HCT116 (cell line): ENCODE measurements around the gene VIPR1. TPM values are rescaled to one million over a fixed set of nuclear protein-coding genes. Genes with fewer than 3 reads are reported as not detected.

Experiments
- ATAC-seq: fragments of 200-7000 bp; cut with Tn5 transposase; 2 replicates; pipeline ENCODE4 v1.9.1; 2020; ENCODE audit warnings: mild to moderate bottlenecking, moderate library complexity
- BruUV-seq: library from RNA; stranded (reverse); fragments of 400-500 nt; replicated peaks from 2 replicates; lab custom pipeline; 2021; lab: Mats Ljungman, UMichigan
- CTCF ChIA-PET: fragments of 300-600 bp; sonication (Branson Sonifier 250); formaldehyde crosslinking; loops from one replicate; lab custom pipeline; 2021; ENCODE audit warnings: antibody characterized with exemption; lab: Charles Lee
- POLR2A ChIA-PET: fragments of 300-600, 350-600 bp; sonication (Branson Sonifier 250); formaldehyde crosslinking; loops from one replicate; lab custom pipeline; 2021; ENCODE audit warnings: antibody characterized with exemption; lab: Charles Lee
- RAD21 ChIA-PET, 2 experiments: fragments of 300-600 bp; sonication (Branson Sonifier 250); formaldehyde crosslinking; loops; one replicate each; lab custom pipeline; 2023; ENCODE audit warnings: low total read pairs in 2 of 2; ENCODE audit not compliant: uncharacterized antibody in 2 of 2, unreplicated experiment in 2 of 2, low non-redundant PET in 1 of 2; lab: Charles Lee
- DNase-seq: peaks from one replicate; pipeline ENCODE4 v3.0.0-alpha.2; 2010; ENCODE audit warnings: low read depth, low spot score
- H2AFZ ChIP-seq: fragments of 200-600 bp; shearing (Covaris generic), sonication (generic); 2 replicates; pipeline ENCODE4 v1.6.1; 2017; ENCODE audit warnings: low read depth, mixed run types, mixed read lengths, antibody characterized with exemption, low read length; ENCODE audit not compliant: poor library complexity, severe bottlenecking
- H3K27ac ChIP-seq: 2 replicates; pipeline ENCODE4 v1.5.1; 2012; ENCODE audit warnings: low read depth, low read length
- H3K27me3 ChIP-seq: fragments of 200-600 bp; sonication (generic); 2 replicates; pipeline ENCODE4 v1.6.1; 2016; ENCODE audit warnings: mixed run types, low read length, mixed read lengths; ENCODE audit not compliant: insufficient read depth
- H3K36me3 ChIP-seq, 2 experiments: fragments of 200-500 bp in 1 of 2; fragments of 200-600 bp in 1 of 2; sonication (Bioruptor generic) in 1 of 2; sonication (generic) in 1 of 2; 2 replicates each; pipeline versions ENCODE4 v1.5.1 to v1.6.1; 2014 to 2016; ENCODE audit warnings: low read length in 2 of 2, inconsistent platforms in 1 of 2, mixed read lengths in 1 of 2, mixed run types in 1 of 2; ENCODE audit not compliant: insufficient read depth in 2 of 2, control insufficient read depth in 1 of 2
- H3K4me1 ChIP-seq, 2 experiments: fragments of 200-600 bp in 1 of 2; sonication (generic) in 1 of 2; 2 replicates each; pipeline versions ENCODE4 v1.5.1 to v1.6.1; 2012 to 2017; ENCODE audit warnings: low read length in 2 of 2, inconsistent platforms in 1 of 2, mild to moderate bottlenecking in 1 of 2, mixed read lengths in 1 of 2, mixed run types in 1 of 2, moderate library complexity in 1 of 2; ENCODE audit not compliant: insufficient read depth in 2 of 2, control insufficient read depth in 1 of 2
- H3K4me2 ChIP-seq: fragments of 200-600 bp; sonication (generic); 2 replicates; pipeline ENCODE4 v1.6.1; 2017; ENCODE audit warnings: mixed run types, low read length, mixed read lengths
- H3K4me3 ChIP-seq, 2 experiments: fragments of 200-600 bp in 1 of 2; sonication (generic) in 1 of 2; replicated peaks in 1 of 2; 2 replicates each; pipeline ENCODE4 v1.5.1; 2011 to 2016; ENCODE audit warnings: low read length in 2 of 2, control low read depth in 1 of 2, low read depth in 1 of 2, mild to moderate bottlenecking in 1 of 2, mixed read lengths in 1 of 2, mixed run types in 1 of 2
- H3K79me2 ChIP-seq: fragments of 200-600 bp; sonication (generic); 2 replicates; pipeline ENCODE4 v1.6.1; 2017; ENCODE audit warnings: mild to moderate bottlenecking, mixed run types, low read length, moderate library complexity, mixed read lengths; ENCODE audit not compliant: insufficient read depth
- H3K9ac ChIP-seq: fragments of 200-600 bp; sonication (generic); 2 replicates; pipeline ENCODE4 v1.6.1; 2016; ENCODE audit warnings: low read length, mixed read lengths
- H3K9me2 ChIP-seq: fragments of 200-600 bp; sonication (generic), shearing (Covaris generic); 2 replicates; pipeline ENCODE4 v1.6.1; 2017; ENCODE audit warnings: mixed run types, mild to moderate bottlenecking, moderate library complexity; ENCODE audit not compliant: insufficient read depth
- H3K9me3 ChIP-seq, 2 experiments: fragments of 200-500 bp in 1 of 2; fragments of 200-600 bp in 1 of 2; sonication (Bioruptor generic) in 1 of 2; sonication (generic) in 1 of 2; 2 replicates each; pipeline ENCODE4 v1.6.1; 2014 to 2017; ENCODE audit warnings: low read length in 2 of 2, mixed read lengths in 2 of 2, inconsistent platforms in 1 of 2, low read depth in 1 of 2, mild to moderate bottlenecking in 1 of 2, mixed run types in 1 of 2, moderate library complexity in 1 of 2; ENCODE audit not compliant: control insufficient read depth in 1 of 2, insufficient read depth in 1 of 2
- H4K20me1 ChIP-seq: fragments of 200-600 bp; sonication (generic), shearing (Covaris generic); 2 replicates; pipeline ENCODE4 v1.6.1; 2017; ENCODE audit warnings: mixed run types, mild to moderate bottlenecking, moderate library complexity; ENCODE audit not compliant: insufficient read depth
- CBX3 ChIP-seq: IDR thresholded peaks from 2 replicates; pipeline ENCODE4 v1.6.1; 2012; ENCODE audit warnings: low read depth
- EGR1 ChIP-seq: IDR thresholded peaks from 2 replicates; pipeline ENCODE4 v1.6.1; 2012; ENCODE audit warnings: low read depth
- ELF1 ChIP-seq: IDR thresholded peaks from 2 replicates; pipeline ENCODE4 v1.6.1; 2012; ENCODE audit warnings: low read depth, borderline replicate concordance
- EZH2phosphoT487 ChIP-seq: fragments of 200-600 bp; IDR thresholded peaks from 2 replicates; pipeline ENCODE4 v1.6.1; 2018; ENCODE audit warnings: antibody characterized with exemption, borderline replicate concordance
- FOSL1 ChIP-seq: IDR thresholded peaks from 2 replicates; pipeline ENCODE4 v1.6.1; 2012; ENCODE audit warnings: low read depth
- POLR2A ChIP-seq: IDR thresholded peaks from 2 replicates; pipeline ENCODE4 v1.7.0; 2011; ENCODE audit warnings: borderline replicate concordance; ENCODE audit not compliant: insufficient read depth, insufficient read length; ENCODE audit errors: extremely low read depth
- POLR2AphosphoS5 ChIP-seq: IDR thresholded peaks from 2 replicates; pipeline ENCODE4 v1.6.1; 2011; ENCODE audit warnings: mild to moderate bottlenecking, low read depth, low read length, moderate library complexity
- RAD21 ChIP-seq: IDR thresholded peaks from 2 replicates; pipeline ENCODE4 v1.6.1; 2012; ENCODE audit warnings: low read depth, mild to moderate bottlenecking
- SP1 ChIP-seq: IDR thresholded peaks from 2 replicates; pipeline ENCODE4 v1.6.1; 2012; ENCODE audit warnings: low read depth
- SRF ChIP-seq: IDR thresholded peaks from 2 replicates; pipeline ENCODE4 v1.6.1; 2012; ENCODE audit warnings: low read depth
- TCF7L2 ChIP-seq: IDR thresholded peaks from 2 replicates; pipeline ENCODE4 v1.7.0; 2011; ENCODE audit warnings: borderline replicate concordance, inconsistent platforms; ENCODE audit not compliant: insufficient read depth, insufficient read length; ENCODE audit errors: extremely low read depth
- YY1 ChIP-seq: IDR thresholded peaks from 2 replicates; pipeline ENCODE4 v1.6.1; 2011; ENCODE audit warnings: low read length, low read depth, moderate library complexity, mild to moderate bottlenecking; ENCODE audit not compliant: insufficient replicate concordance; ENCODE audit errors: extremely low read depth
- ZNF274 ChIP-seq: fragments of 200-500 bp; sonication (Bioruptor generic); IDR thresholded peaks from 2 replicates; pipeline ENCODE4 v1.6.1; 2014; ENCODE audit warnings: mild to moderate bottlenecking, low read depth, low read length, inconsistent platforms
- intact Hi-C: fragments of 100-400 bp; cut with micrococcal nuclease; formaldehyde crosslinking; loops from 2 replicates; pipeline ENCODE4 v1.10.0; 2022
- total RNA-seq: library from RNA; stranded (reverse); gene quantifications from one replicate; pipeline ENCODE4 v1.2.1, GENCODE V29; 2021; ENCODE audit not compliant: unreplicated experiment
- TF ChIP-seq, protein P1 (sequence below): IDR thresholded peaks from 2 replicates; pipeline ENCODE4 v1.6.1; 2012
- TF ChIP-seq, protein P2 (sequence below): IDR thresholded peaks from 2 replicates; pipeline ENCODE4 v1.6.1; 2011; ENCODE audit warnings: mild to moderate bottlenecking, low read length, moderate library complexity; ENCODE audit not compliant: insufficient replicate concordance; ENCODE audit errors: extremely low read depth
- TF ChIP-seq, protein P3 (sequence below): IDR thresholded peaks from 2 replicates; pipeline ENCODE4 v1.6.1; 2012

The VIPR1 gene
- total RNA-seq, 1 experiment from 2014 or later, result 9.6 TPM

DNA sequence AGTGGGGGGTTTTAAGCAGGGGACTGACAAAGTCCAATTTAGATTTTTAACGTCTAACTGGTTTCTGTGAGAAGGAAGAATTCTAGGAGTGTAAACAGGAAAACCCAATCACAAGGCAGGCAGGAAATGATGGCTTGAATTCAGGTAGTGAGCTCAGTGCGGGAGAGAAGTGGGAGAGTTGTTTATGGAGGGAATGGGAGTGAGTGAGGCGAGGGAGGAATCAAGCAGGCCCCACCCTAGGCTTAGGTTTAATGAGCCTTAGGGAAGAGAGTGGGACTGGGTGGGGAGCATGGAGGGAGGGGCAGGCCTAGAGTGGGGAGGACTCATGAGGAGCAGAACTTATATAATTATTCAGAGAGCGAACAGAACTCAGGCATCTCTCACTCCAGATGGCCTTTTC, 17.9 kb downstream of the VIPR1 start:
- no peak for TF ChIP-seq YY1
- TF ChIP-seq, protein P1, sequence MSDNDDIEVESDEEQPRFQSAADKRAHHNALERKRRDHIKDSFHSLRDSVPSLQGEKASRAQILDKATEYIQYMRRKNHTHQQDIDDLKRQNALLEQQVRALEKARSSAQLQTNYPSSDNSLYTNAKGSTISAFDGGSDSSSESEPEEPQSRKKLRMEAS, result no peak
- TF ChIP-seq POLR2A, result no peak
- H2AFZ ChIP-seq, result no peak overlapping the region
- intact Hi-C loops, result no loop called here
- CTCF ChIA-PET, result no interaction called here
- RAD21 ChIA-PET, result no interaction called here
- H3K4me3 ChIP-seq, result no peak overlapping the region
- no peaks in the 10 kb centered on the region for H3K9me2 ChIP-seq
- H3K4me2 ChIP-seq, result no peak overlapping the region
- no peak for DNase-seq
- no peak overlapping the region for H3K27ac ChIP-seq
- no peaks in the 10 kb centered on the region for H3K4me1 ChIP-seq
- H4K20me1 ChIP-seq, result no peaks in the 10 kb centered on the region
- no peaks in the 10 kb centered on the region for H3K36me3 ChIP-seq
- POLR2A ChIA-PET, result no interaction called here
- no peak for ATAC-seq
- H3K9ac ChIP-seq, result no peak overlapping the region
- H3K79me2 ChIP-seq, result no peaks in the 10 kb centered on the region
- no peaks in the 10 kb centered on the region for H3K27me3 ChIP-seq
- no TSS peak for BruUV-seq
- H3K9me3 ChIP-seq, result no peaks in the 10 kb centered on the region

DNA sequence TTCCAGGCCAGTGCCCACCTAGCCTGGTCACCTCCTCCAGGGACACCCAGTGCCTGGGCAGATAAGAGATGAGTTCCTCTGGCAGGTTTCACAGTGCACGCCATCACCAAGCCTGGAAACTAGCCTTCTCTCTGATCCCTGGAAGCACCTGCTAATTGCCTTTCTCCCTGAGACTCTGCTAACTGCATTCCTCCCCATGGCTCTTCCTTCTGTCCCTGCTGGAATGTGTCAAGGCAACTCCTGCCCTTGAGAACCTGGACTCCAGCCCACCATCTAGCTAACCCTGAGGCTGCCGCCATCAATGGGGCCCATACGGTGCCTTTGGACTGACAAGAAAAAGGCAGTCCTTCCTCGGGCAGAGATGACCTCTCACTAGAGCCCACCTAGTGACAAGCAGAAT, 18.5 kb downstream of the VIPR1 start:
- no peaks in the 10 kb centered on the region for H4K20me1 ChIP-seq
- no peaks in the 10 kb centered on the region for H3K36me3 ChIP-seq
- H3K79me2 ChIP-seq, result no peaks in the 10 kb centered on the region
- H3K9ac ChIP-seq, result no peak overlapping the region
- intact Hi-C loops, result no loop called here
- H3K4me1 ChIP-seq, result no peaks in the 10 kb centered on the region
- CTCF ChIA-PET, result no interaction called here
- H3K27ac ChIP-seq, result no peak overlapping the region
- H3K9me2 ChIP-seq, result no peaks in the 10 kb centered on the region
- RAD21 ChIA-PET, result no interaction called here
- no peak overlapping the region for H3K4me3 ChIP-seq
- H3K27me3 ChIP-seq, result no peaks in the 10 kb centered on the region
- H3K4me2 ChIP-seq, result no peak overlapping the region
- TF ChIP-seq ZNF274 (no peak), ELF1 (no peak), EZH2phosphoT487 (no peak), CBX3 (no peak), RAD21 (no peak), EGR1 (no peak), SRF (no peak), SP1 (no peak), YY1 (no peak), TCF7L2 (no peak), FOSL1 (no peak), POLR2A (no peak), POLR2AphosphoS5 (no peak)
- TF ChIP-seq, protein P2, sequence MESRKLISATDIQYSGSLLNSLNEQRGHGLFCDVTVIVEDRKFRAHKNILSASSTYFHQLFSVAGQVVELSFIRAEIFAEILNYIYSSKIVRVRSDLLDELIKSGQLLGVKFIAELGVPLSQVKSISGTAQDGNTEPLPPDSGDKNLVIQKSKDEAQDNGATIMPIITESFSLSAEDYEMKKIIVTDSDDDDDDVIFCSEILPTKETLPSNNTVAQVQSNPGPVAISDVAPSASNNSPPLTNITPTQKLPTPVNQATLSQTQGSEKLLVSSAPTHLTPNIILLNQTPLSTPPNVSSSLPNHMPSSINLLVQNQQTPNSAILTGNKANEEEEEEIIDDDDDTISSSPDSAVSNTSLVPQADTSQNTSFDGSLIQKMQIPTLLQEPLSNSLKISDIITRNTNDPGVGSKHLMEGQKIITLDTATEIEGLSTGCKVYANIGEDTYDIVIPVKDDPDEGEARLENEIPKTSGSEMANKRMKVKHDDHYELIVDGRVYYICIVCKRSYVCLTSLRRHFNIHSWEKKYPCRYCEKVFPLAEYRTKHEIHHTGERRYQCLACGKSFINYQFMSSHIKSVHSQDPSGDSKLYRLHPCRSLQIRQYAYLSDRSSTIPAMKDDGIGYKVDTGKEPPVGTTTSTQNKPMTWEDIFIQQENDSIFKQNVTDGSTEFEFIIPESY, result no peak
- TF ChIP-seq, protein P3, sequence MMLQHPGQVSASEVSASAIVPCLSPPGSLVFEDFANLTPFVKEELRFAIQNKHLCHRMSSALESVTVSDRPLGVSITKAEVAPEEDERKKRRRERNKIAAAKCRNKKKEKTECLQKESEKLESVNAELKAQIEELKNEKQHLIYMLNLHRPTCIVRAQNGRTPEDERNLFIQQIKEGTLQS, result no peak
- BruUV-seq, result no TSS peak
- POLR2A ChIA-PET, result no interaction called here
- ATAC-seq (no peak), DNase-seq (no peak)
- H2AFZ ChIP-seq, result no peak overlapping the region
- H3K9me3 ChIP-seq, result no peaks in the 10 kb centered on the region
